ENCODE data around the gene SIL1. TPM values are rescaled to one million over a fixed set of nuclear protein-coding genes. Genes with fewer than 3 reads are reported as not detected.

SIL1 gene
- total RNA-seq, 1 donor from 2014 or later, result 35.6 TPM

DNA sequence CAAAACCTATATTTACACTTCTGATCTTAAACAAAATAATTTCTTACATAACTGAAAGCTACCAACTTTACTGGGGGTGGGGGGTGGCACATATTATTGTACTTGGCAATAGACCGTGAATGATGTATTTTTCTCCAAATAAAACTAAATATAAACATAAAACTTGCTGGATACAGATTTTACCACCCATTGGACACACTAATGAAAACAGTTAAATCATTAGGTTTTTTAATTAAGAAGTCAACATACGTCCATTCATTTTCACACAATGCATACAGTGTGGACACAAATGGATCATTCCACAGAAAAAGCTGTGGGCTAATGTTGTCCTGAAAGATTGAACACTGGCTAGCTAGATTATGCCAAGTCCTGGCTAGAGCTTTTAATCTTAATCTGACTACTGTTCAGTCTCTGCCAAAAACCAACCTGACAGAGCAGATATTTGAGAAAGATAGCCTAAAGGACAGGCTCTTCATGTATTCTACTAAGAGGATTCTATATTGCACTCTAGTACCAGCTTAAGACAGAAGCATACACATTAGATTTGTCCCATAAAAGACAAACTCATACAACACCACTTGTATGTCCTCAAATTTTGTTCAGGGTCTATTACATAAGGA lies 118.1 kb downstream of the SIL1 start:
- TF ChIP-seq CTCF (IDR thresholded peaks at IDR 0.05), result no peak
- TF ChIP-seq POLR2AphosphoS5 (IDR thresholded peaks at IDR 0.05; ENCODE audit: insufficient read depth in 1 of 2, low read depth in 1 of 2), result no peak
- TF ChIP-seq POLR2A (IDR thresholded peaks at IDR 0.05), result no peak
- no peaks in the 10 kb centered on the region for H3K9me3 ChIP-seq
- H3K36me3 ChIP-seq, result no peaks in the 10 kb centered on the region
- intact Hi-C loops (cut with DNase I), result no loop called here
- no peak overlapping the region for H3K27ac ChIP-seq
- H3K4me1 ChIP-seq, result peaks cover 15% of the 10 kb centered on the region
- no peak for DNase-seq (ENCODE audit: extremely low spot score in 2 of 2)
- no peak overlapping the region for H3K4me3 ChIP-seq
- H3K27me3 ChIP-seq, result no peaks in the 10 kb centered on the region

DNA sequence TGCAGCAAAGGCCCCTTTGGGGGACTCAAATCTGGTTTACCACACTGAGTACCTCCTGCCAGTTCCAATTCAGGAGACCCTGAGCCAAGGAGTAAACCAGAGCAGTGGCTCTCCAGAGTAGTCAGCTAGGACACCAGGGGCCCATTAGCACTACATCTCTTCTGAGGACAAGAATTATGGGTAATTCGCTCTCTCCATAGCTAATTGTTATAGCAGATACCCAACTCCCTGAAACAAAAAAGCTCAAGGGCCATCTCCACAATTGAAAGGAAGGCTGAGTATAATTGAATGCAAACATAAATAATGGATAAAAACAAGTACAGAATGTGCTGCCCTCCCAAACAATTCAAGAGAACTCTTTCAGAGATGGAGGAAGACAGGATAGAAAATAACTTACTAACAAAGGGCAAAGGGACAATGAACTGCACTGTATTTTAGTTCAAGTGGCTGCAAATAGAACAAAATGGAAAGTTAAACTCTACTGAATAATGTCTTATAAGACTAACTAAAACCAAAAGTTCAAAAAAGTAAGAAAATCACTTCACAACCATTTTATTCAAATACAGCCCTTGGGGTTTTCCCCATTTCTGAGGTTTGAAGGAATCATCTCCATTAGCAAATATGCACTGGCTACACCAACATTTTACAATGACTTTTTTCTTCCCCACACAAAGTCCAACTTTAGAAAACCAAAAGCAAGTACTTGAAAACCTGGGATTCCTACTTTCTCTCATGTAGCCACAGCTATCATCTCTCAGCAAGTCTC lies 118.8 kb downstream of the SIL1 start:
- DNase-seq (ENCODE audit: extremely low spot score in 2 of 2), result no peak
- Histone ChIP-seq H3K27me3 (no peaks in the 10 kb centered on the region), H3K9me3 (no peaks in the 10 kb centered on the region), H3K36me3 (no peaks in the 10 kb centered on the region), H3K4me3 (no peak overlapping the region), H3K27ac (no peak overlapping the region), H3K4me1 (peaks cover 21% of the 10 kb centered on the region)
- no peak for TF ChIP-seq CTCF (IDR thresholded peaks at IDR 0.05)
- TF ChIP-seq POLR2A (IDR thresholded peaks at IDR 0.05), result no peak
- TF ChIP-seq POLR2AphosphoS5 (IDR thresholded peaks at IDR 0.05; ENCODE audit: insufficient read depth in 1 of 2, low read depth in 1 of 2), result no peak
- intact Hi-C loops (cut with DNase I), result no loop called here

- H3K27me3 ChIP-seq, result no peaks in the 10 kb centered on the region
- no peak for TF ChIP-seq CTCF (IDR thresholded peaks at IDR 0.05)
- no peak for TF ChIP-seq POLR2AphosphoS5 (IDR thresholded peaks at IDR 0.05; ENCODE audit: insufficient read depth in 1 of 2, low read depth in 1 of 2)
- no peak for TF ChIP-seq POLR2A (IDR thresholded peaks at IDR 0.05)
- no peak overlapping the region for H3K4me3 ChIP-seq
- intact Hi-C loops (cut with DNase I), result no loop called here
- H3K27ac ChIP-seq, result no peak overlapping the region
- DNase-seq (ENCODE audit: extremely low spot score in 2 of 2), result no peak
- no peaks in the 10 kb centered on the region for H3K9me3 ChIP-seq
- H3K4me1 ChIP-seq, result peaks cover 21% of the 10 kb centered on the region
- no peaks in the 10 kb centered on the region for H3K36me3 ChIP-seq
Measured at GRCh38 chr5:139078345-139078744, 119.8 kb downstream of the SIL1 start.

GRCh38 chr5:139077899-139078298 lies 120.3 kb downstream of the SIL1 start:
- Histone ChIP-seq H3K27me3 (no peaks in the 10 kb centered on the region), H3K27ac (no peak overlapping the region), H3K4me3 (no peak overlapping the region), H3K36me3 (no peaks in the 10 kb centered on the region), H3K4me1 (peaks cover 21% of the 10 kb centered on the region), H3K9me3 (no peaks in the 10 kb centered on the region)
- TF ChIP-seq POLR2A (IDR thresholded peaks at IDR 0.05) (no peak), POLR2AphosphoS5 (IDR thresholded peaks at IDR 0.05; ENCODE audit: insufficient read depth in 1 of 2, low read depth in 1 of 2) (no peak), CTCF (IDR thresholded peaks at IDR 0.05) (no peak)
- intact Hi-C loops (cut with DNase I), result no loop called here
- no peak for DNase-seq (ENCODE audit: extremely low spot score in 2 of 2)

DNA sequence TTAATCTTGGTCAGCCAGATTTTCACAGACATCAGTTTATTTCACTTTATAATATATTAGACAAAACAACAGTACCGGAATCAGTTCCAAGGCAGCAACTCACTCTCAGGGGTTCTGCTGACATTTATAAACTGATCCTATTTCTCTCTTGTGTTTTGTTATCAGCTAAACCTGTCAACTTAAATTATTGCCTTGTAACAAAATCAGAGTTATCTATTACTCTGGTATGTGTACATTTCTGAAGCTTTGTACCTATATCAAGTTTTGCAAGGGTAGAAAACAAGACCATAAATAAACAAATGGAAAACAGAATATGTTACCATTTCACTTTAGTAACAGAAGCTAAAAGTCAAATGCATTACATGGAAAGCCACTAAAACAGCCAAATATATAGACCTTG lies 122.1 kb downstream of the SIL1 start:
- intact Hi-C loops (cut with DNase I), result no loop called here
- no peak for DNase-seq (ENCODE audit: extremely low spot score in 2 of 2)
- H3K27ac ChIP-seq, result peak overlapping the region; percentile 9
- no peaks in the 10 kb centered on the region for H3K9me3 ChIP-seq
- H3K4me1 ChIP-seq, result peaks cover 21% of the 10 kb centered on the region
- no peak overlapping the region for H3K4me3 ChIP-seq
- no peaks in the 10 kb centered on the region for H3K27me3 ChIP-seq
- H3K36me3 ChIP-seq, result no peaks in the 10 kb centered on the region
- TF ChIP-seq CTCF (IDR thresholded peaks at IDR 0.05), result no peak
- TF ChIP-seq POLR2AphosphoS5 (IDR thresholded peaks at IDR 0.05; ENCODE audit: insufficient read depth in 1 of 2, low read depth in 1 of 2), result no peak
- no peak for TF ChIP-seq POLR2A (IDR thresholded peaks at IDR 0.05)

Measured in vagina (tissue), 2 donors.